NCI-H774 (cell line): Measurements from ENCODE around the gene SMURF2.
A peak's percentile ranks its signal among the peaks of the same experiment; 100 is the strongest.
"Not testable (repeated sequence)": the region's sequence is repeated elsewhere in the genome, so short reads cannot be mapped to it uniquely, and the experiment has no call there.

Source experiments
- DNase-seq: peaks from one replicate; lab custom pipeline; 2025; lab: John Stamatoyannopoulos, UW

SMURF2 gene

DNA sequence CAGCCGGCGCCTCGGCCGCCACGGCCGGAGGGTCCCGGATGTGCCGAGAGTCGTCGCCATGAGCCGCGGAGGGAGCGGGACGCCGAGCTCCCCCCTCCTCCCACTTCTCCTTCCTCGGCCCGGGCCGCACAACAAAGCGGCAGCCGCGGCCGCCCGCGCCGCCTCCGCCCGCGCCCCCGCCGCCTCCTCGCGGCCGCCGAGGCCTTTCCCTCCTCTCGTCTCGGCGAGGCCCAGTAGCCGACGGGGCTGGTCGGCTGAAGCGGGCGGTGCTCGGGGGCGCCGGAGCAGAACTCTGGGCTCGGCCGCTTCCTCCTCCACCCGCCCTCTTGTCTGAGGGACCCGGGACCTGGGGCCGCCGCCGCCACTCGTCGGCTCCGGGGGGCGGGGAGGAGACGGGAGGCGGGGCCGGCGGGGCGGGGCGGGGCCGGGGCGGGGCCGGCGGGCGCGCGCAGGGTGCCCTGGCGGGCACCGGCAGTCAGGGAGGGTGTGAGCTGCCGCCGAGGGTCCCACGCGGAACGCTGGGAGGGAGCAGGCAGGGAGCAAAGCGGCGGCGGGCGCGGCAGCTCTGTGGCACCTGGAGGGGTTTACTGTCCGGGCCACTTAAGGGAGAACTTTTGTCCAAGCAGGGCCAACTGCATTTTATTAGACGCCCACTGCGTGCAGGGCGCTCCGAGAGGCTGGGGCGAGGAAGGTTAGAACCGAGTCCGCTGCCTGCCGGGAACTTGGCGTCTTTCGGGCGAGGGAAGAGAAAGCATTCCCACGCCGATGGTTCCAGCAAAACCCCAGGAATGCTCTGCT is at the start of gene SMURF2:
Gene SMURF2, minus strand, starts transcription at position 332 of the 798 bp plus-strand sequence. CDS start 427 bp downstream, outside the sequence.
- DNase-seq, result peak; percentile 62

DNA sequence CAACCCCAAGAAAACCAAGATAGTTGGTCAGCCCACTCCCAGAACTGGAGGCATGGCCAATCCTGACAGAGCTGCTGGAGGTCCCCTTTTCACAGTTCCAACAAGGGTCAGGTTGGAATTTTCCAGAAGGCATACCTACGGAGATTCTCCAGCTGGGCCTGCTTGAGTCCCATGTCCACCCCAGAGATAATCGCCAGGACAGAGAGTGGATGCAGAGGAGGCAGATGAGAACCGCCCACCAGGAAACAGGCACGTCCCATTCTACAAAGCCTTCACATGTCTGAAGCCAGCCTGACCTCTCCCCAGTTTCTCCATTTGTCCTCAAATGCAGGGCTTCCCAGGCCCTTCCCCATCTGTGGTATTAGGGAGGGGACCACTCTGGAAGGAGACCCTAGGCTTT is 47.4 kb upstream of the SMURF2 start:
- no peak for DNase-seq

DNA sequence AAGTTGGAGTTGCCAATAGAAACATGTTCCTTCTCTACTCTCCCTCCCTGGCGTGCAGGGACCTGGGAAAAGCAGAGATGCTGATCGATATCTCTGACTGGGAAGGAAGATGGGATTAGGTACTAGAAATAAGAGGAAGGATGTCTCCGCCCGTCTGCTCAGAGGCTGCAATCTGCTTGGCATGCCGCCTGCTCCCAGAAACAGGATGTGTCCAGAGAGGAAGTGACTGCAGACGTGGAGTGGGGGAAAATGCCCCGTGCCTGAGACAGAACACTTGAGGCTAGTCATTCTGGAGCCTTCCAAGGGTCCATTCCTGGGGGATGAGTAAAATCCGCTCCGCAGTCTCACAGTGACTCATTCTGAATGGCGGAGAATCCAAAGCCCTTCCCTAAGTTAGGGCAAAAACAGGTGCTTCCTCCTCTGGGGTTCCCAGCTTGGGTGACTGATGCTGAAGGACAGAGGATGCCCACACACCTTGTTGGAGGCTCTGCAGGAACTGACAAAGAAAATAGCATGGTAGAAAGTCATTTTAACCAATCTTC is 45.0 kb upstream of the SMURF2 start:
- no peak for DNase-seq

DNA sequence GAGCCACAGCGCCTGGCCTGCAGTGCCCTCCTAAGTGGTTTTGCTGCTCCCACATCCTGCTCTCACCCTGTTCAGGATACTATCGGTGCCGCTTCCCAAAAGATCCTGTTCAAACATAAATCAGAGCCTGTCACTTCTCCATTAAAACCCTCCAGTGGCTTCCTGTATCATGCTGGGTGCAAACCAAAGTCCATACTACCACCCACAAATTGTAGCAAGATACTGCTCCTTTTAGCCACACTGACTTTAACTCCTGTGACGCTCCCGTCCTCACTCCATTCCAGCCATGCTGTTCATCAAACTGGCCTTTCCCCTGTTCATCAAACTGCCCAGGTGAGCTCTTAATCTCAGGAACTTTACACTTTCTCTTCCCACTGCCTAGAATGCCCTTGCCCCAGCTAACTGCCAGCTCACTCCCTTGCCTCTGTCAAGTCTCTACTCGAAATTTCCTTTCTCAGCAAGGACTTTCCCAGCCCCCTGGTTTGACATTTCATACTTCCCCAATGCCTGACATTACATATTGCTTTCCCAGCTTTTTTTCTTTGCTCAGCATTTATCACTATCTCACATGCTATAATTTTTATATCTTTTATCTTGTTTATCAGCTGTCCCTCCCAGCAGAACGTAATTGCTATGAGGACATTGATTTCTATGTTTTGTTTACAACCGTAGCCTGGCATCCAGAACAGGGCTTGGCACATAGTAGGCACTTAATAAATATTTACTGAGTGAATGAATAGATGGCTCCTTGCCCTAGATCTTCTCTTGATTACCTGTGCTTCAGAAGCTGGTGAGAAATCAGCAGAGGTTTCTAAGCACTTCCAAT is 44.3 kb upstream of the SMURF2 start:
- no peak for DNase-seq

DNA sequence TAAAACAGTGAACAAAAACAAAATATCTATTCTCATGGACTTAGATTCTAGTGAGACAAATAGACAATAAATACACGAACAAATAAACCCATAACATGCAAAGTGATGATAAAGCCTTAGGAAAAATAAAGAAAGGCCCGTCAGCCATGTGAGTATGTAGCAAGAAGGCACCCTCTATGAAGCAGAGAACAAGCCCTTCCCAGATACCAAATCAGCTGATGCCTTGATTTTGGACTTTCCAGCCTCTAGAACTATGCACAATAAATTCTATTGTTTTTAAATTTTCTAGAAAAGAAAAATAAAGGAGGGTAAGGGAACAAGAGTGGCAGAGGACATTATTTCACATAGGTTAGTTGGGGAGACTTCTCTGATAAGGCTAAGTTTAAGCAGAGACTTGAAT is 40.7 kb upstream of the SMURF2 start:
- no peak for DNase-seq

DNA sequence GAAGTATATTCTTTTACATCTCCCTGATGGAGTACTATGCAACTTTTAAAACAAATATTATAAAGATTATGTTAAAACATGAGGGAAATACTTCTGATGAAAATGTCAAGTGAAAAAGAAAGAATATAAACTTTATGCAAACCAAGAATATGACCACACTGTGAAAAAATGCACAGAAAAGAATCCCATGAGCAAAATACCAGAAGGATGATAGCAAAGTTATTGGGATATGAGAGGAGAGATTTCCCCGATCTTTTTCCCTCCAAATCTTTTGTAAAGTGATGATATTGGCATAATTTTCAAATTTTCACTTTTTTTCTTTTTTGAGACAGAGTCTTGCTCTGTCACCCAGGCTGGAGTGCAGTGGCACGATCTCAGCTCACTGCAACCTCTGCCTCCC is 36.6 kb upstream of the SMURF2 start:
- no peak for DNase-seq

DNA sequence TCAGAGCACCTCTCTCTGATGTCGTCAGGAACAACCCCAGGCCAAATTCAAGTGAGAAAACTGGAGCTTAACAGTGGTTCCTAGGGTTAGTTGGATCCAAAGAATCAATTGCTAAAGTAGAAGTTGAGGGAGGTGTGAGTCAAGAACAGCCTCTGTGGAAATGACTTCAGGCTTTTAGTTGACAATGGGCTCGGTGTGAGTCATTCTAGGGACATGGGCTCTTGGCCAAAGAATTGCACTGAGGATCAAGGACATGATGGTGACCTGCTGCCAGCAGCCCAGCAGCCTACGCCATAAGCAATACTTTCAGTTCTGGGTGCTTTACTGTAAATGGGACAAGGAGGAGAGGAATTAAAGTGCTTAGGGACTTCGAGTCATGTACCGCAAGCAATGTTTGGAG is 32.1 kb upstream of the SMURF2 start:
- no peak for DNase-seq

DNA sequence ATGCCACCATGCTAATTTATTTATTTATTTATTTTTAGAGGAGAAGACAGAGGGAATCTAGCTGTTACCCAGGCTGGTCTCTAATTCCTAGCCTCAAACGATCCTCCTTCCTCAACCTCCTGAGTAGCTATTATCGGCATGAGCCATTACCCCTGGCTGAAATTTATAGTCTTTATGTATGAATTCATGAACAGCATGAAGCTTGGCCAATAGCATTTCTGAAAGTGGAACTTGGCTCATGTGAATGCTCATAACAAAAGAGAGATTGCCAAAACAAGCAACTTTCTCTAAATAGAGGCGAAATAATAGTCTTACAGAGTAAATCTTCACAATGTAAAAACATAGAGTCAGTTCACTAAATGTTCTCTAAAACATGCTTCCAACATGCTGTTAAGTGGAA is 30.1 kb upstream of the SMURF2 start:
- no peak for DNase-seq

DNA sequence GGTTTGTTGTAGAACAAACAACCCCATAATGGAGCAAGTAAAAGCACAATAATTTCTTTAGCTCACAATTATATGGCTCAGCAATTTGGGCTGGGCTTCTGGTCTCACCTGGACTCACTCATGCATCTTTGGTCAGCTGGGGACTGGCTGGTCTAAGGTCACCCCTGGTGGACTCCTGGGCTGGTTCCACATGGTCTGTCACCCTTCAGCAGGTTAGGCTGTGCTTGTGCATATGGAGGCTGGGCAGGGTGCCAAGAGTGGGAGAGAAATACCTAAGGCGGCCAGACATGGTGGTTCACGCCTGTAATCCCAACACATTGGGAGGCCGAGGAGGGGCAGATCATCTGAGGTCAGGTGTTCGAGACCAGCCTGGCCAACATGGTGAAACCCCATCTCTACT is 27.0 kb upstream of the SMURF2 start:
- DNase-seq, result no peak

DNA sequence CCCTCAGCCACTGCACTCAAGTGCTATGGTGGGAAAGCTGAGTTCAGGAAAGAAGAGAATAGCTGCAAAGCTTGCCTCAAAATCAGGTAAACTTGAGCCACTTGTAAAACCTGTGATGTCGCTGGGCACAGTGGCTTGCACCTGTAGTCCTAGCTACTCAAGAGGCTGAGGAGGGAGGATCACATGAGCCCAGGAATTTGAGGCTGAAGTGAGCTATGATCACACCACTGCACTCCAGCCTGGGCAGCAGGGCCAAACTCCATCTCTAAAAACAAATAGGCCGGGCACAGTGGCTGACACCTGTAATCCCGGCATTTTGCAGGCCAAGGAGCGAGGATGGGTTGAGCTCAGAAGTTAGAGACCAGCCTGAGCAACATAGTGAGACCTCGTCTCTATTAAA is 26.4 kb upstream of the SMURF2 start:
- no peak for DNase-seq

DNA sequence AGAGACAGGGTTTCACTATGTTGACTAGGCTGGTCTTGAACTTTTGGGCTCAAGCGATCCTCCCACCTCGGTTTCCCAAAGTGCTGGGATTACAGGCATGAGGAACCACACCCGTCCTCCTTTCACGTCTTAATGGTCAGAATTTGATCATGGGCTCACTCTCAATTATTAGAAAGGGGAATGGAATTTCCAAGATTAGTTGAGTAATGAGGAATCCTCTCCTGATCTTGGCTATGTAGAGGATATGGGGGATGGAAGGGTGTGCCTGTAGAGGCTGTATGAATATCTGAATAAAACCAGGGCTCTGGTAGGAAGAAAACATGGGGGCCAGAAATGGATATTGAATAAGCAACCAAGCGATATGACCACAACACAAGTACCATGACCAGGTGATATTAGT is 25.9 kb upstream of the SMURF2 start:
- DNase-seq, result no peak

DNA sequence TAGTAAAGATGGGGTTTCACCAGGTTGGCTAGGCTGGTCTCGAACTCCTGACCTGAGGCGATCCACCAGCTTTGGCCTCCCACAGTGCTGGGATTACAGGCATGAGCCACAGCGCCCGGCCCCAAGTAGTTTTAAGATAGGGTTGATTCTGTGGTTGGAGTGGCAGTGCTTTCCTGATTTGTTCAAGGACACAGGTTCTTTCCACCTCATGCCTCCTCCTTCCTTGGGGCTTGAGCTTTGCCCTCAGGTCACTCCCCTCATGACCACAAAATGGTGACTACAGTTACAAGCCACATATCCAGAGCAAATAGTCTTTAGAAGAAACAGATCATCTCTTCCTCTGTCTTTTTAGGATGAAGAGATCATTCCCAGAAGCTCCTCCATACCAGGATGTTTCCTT is 25.3 kb upstream of the SMURF2 start:
- no peak for DNase-seq

DNA sequence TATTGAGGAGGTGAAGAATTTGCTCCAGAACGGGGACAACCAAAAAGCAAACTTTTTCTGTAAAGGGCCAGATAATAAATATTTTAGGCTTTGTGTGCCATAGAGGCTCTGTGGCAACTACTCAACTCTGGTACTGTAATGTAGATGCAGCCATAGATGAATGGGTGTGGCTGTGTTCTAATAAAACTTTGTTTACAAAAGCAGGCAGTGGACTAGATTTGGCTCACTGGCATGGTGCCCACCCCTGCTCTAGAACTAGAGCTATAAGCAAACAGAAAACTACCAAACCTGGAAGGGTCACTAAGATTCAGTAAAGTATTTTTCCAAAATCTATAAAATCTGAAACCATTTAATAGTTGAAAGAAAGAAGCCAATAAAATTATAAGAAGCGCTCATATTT is 24.6 kb upstream of the SMURF2 start:
- DNase-seq, result no peak

DNA sequence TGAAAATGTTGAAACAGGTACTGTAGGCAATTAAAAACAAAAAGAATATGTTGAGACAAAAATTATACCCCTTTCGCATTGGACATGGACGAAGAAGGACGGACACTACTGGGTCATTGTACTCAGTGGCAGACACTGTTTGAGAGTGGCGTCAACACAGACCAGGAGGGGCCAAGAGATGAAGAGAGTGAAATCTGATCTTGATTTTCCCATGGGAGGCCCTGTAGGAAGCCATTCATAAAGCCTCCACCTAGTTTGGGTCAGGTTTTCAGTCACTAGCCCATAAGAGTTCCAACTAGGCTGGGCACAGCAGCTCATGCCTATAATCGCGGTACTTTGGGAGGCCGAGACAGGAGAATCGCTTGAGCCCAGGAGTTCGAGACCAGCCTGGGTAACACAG is 23.6 kb upstream of the SMURF2 start:
- DNase-seq, result no peak

DNA sequence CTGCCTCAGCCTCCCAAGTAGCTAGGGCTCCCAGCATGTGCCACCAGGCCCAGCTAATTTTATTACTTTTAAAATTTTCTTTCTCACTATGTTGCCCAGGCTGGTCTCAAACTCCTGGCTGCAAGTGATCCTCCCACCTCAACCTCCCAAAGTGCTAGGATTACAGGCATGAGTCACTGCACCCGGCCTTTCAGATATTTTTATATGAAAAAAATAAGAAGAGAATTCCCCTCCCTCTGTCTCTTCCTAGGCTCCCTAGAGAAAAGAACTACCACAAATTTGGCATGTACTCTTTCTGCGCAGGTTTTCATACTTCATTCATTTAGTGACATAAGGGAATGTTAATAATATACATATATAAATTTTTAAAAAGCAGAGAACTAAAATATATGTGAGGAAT is 21.7 kb upstream of the SMURF2 start:
- no peak for DNase-seq

DNA sequence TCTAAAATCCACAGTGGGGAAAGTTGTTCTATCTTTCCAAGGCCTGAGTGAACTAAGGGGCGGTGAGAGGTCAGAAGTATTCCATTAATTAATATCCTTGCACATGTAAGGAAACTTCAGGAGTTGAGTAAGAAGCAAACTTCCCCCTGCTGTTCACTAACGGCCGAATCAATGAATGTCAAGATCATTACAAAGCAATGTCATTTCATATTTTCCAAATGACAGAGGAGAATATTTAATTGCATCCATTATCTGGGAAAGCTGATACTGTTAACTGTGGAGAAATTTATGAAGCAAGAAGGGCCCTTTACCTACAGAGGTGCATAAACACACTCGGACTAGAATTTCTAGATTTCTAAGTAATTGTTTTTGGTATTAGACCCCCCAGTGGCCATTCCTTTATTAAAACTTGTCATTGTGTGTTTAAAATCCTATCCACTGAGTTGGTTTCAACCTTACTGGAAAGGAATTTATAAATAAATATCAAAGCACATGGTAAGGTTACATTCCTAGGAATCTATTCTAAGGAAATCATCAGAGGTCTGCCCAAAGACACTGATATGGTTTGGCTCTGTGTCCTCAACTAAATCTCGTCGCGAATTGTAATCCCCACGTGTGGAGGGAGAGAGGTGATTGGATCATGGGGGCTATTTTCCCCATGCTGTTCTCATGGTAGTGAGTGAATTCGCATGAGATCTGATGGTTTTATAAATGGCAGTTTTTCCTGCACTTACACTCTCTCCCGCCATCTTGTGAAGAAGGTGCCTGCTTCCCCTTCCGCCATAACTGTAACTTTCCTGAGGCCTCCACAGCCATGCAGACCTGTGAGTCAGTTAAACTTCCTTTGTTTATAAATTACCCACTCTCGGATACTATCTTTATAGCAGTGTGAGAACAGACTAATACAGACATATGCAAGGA is 20.4 kb upstream of the SMURF2 start:
- no peak for DNase-seq

DNA sequence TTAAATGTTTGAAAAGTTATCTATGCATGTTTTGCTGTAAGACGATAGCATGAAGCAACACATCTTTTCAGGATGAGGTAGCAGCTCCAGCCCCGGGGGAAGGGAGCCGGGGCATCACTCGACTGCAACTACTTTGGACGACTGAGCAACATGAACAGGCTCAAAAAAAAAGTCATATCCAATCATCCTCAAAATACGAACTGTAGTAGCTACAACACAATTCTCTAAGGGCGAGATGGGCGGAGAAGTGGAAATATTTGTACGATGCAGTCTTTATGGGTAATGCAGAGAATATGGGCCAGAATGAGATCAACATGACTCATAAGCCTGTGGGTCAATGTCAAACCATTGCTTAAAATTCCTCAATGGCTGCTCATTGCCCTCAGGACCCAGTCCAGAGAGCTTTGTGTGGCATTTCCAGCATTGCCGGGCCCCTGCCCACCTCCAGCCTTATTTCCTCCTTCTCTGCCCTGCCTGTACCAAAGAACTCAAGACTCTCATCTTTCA is 17.7 kb upstream of the SMURF2 start:
- DNase-seq, result no peak

DNA sequence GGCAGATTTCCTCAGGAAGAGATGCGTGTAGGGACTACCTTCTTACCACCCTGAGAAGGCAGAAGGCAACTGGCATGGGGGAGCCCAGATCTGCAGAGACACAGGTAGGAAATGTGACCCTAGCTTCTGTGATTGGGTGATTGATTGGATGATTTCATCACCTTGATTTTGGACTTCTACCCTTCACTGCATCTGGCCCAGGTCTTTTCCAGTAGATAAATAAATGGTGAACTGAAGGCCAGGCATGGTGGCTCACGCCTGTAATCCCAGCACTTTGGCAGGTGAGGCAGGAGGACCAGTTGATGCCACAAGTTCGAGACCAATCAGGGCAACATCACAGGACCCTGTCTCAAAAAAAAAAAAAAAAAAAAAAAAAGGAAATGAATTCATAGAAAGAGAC is 14.7 kb upstream of the SMURF2 start:
- DNase-seq, result no peak

DNA sequence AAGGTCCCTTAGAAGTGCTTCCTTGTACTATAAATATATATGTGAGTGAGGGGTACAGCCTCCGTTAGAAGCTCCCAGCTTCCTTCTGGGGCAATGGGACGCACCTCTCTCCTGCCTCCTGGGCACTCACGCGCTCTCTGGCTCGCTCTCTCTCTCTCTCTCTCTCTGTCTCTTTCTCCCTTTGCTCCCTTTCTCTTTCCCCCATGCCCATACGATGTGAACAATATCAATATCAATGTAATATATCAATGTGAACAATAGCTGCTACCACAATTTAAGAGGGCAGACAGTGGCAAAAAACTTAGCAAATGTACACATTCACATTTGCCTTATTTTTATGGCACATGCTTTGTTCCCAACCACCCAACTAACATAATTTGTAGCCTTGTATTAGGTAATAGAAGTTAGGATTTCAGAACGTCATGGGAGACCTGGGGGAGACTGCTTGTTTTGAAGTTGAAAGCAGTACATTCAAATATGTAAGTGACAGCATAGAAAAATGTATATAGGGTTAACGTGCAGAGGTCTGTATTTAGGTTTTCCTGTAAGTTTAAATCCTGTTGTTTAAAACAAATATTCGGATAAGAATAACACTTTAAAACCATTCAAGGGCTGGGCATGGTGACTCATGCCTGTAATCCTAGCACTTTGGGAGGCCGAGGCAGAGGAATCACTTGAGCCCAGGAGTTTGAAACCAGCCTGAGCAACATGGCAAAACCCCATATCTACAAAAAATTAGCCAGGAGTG is 8.9 kb upstream of the SMURF2 start:
- DNase-seq, result not testable (repeated sequence)

DNA sequence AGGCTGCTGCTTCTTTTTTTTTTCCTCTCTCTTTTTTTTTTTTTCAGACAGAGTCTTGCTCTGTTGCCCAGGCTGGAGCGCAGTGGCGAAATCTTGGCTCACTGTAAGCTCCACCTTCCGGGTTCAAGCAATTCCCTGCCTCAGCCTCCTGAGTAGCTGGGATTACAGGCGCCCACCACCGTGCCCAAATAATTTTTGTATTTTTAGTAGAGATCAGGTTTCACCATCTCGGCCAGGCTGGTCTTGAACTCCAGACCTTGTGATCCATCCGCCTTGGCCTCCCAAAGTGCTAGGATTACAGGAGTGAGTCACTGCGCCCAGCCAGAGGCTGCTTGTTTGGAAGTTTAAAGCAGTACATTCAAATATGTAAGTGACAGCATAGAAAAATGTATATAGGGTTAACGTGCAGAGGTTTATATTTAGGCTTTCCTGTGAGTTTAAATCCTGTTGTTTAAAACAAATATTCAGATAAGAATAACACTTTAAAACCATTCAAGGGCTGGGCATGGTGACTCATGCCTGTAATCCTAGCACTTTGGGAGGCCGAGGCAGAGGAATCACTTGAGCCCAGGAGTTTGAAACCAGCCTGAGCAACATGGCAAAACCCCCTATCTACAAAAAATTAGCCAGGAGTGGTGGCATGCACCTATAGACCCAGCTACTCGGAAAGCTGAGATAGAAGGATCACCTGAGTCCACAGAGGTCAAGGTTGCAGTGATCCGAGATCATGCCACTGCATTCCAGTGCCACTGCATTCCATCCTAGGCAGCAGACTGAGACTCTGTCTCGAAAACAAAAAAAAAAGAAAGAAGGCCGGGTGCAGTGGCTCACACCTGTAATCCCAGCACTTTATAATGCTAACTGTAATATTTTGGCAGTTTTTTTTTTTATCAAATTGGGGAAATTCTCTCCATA is 6.0 kb upstream of the SMURF2 start:
- DNase-seq, result not testable (repeated sequence)
